Thyroid gland (tissue), 4 donors: ENCODE data around the gene CNRIP1.

Experiments
- POLR2A ChIP-seq, 2 donors: fragments of 450-650 bp; IDR thresholded peaks; one replicate each; pipeline ENCODE4 v1.6.1; 2017; ENCODE audit warnings: antibody characterized with exemption in 2 of 2, mild to moderate bottlenecking in 2 of 2, moderate library complexity in 1 of 2
- TF ChIP-seq, protein P1 (sequence below), 6 experiments: fragments of 200-600 bp in 3 of 6; fragments of 450-650 bp in 3 of 6; sonication (generic) in 3 of 6; IDR thresholded peaks; one replicate each; pipeline ENCODE4 v1.5.1; 2016 to 2019; ENCODE audit warnings: antibody characterized with exemption in 6 of 6, mild to moderate bottlenecking in 2 of 6, inconsistent platforms in 1 of 6, moderate library complexity in 1 of 6

DNA sequence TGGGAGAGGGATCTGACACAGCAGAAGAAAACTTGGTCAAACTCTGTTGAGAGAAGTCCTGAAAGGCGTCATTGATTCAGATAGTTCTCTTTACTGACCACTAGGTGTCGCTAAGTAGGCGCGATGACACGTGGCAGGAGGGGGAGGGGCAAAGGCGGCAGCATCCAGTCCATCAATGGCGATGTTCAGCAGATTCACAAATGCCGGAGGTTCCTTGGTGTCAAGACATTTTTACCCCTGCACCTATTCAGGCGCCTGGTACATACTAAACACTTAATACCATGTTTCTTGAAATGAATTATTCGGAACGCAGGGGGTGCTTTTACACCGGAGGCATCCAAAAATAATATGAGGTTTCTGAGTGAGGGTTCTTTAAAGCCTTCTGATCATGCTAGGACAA, 42.3 kb upstream of the CNRIP1 start:
- TF ChIP-seq, protein P1, sequence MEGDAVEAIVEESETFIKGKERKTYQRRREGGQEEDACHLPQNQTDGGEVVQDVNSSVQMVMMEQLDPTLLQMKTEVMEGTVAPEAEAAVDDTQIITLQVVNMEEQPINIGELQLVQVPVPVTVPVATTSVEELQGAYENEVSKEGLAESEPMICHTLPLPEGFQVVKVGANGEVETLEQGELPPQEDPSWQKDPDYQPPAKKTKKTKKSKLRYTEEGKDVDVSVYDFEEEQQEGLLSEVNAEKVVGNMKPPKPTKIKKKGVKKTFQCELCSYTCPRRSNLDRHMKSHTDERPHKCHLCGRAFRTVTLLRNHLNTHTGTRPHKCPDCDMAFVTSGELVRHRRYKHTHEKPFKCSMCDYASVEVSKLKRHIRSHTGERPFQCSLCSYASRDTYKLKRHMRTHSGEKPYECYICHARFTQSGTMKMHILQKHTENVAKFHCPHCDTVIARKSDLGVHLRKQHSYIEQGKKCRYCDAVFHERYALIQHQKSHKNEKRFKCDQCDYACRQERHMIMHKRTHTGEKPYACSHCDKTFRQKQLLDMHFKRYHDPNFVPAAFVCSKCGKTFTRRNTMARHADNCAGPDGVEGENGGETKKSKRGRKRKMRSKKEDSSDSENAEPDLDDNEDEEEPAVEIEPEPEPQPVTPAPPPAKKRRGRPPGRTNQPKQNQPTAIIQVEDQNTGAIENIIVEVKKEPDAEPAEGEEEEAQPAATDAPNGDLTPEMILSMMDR (IDR thresholded peaks at IDR 0.05), result peak in 5 of 6 experiments; percentile 54 to 68 (median 60)
- no peak for TF ChIP-seq POLR2A (IDR thresholded peaks at IDR 0.05)
